ENCODE results near the gene ST7L.

Gene ST7L

GRCh38 chr1:112505400-112505785, 113.5 kb downstream of the ST7L start:
- Histone ChIP-seq H3K14ac (ENCODE audit: low read length) (no peak overlapping the region), H4K91ac (ENCODE audit: low read depth, low read length) (no peak overlapping the region), H2BK5ac (ENCODE audit: low read depth, low read length, poor library complexity) (no peak overlapping the region), H3K27ac (ENCODE audit: low read depth, low read length) (no peak overlapping the region), H2AFZ (ENCODE audit: insufficient read depth, low read length, poor library complexity) (no peak overlapping the region), H3K9me3 (ENCODE audit: insufficient read depth, low read depth, low read length) (peaks cover 3% of the 10 kb centered on the region), H4K12ac (ENCODE audit: low read depth, low read length) (no peak overlapping the region), H3K79me2 (ENCODE audit: control insufficient read depth, insufficient read depth, low read length, poor library complexity) (no peaks in the 10 kb centered on the region), H3K23ac (ENCODE audit: low read length) (no peak overlapping the region), H3K18ac (ENCODE audit: low read length) (no peak overlapping the region), H2BK120ac (ENCODE audit: insufficient read depth, low read length, poor library complexity) (no peak overlapping the region), H3K4me2 (ENCODE audit: low read length) (no peak overlapping the region), H3K36me3 (ENCODE audit: control insufficient read depth in 1 of 2, insufficient read depth in 2 of 2, low read length in 2 of 2) (no peaks in the 10 kb centered on the region), H2AK5ac (ENCODE audit: low read length) (no peak overlapping the region), H2BK12ac (ENCODE audit: low read length) (no peak overlapping the region), H3K27me3 (ENCODE audit: insufficient read depth, low read length) (peaks cover 49% of the 10 kb centered on the region), H3K9ac (ENCODE audit: low read length) (no peak overlapping the region), H4K8ac (ENCODE audit: low read depth, low read length) (no peak overlapping the region), H3K4me3 (ENCODE audit: low read depth, low read length) (no peak overlapping the region), H3K4ac (ENCODE audit: low read depth, low read length) (no peak overlapping the region), H3K4me1 (ENCODE audit: control insufficient read depth in 1 of 2, insufficient read depth in 2 of 2, low read length in 2 of 2) (peaks cover 6 to 23% of the 10 kb centered on the region in 2 experiments), H3K79me1 (ENCODE audit: low read length) (no peaks in the 10 kb centered on the region)
- no peak for DNase-seq
- WGBS (ENCODE audit: extremely low coverage, insufficient coverage, insufficient read length): no CpG with 5 or more reads among the region's 1 CpG

GRCh38 chr1:112504661-112505399, 114.1 kb downstream of the ST7L start:
- Histone ChIP-seq H3K4me3 (ENCODE audit: low read depth, low read length) (no peak overlapping the region), H2BK5ac (ENCODE audit: low read depth, low read length, poor library complexity) (no peak overlapping the region), H4K12ac (ENCODE audit: low read depth, low read length) (no peak overlapping the region), H3K4me1 (ENCODE audit: control insufficient read depth in 1 of 2, insufficient read depth in 2 of 2, low read length in 2 of 2) (peaks cover 6 to 22% of the 10 kb centered on the region in 2 experiments), H4K8ac (ENCODE audit: low read depth, low read length) (no peak overlapping the region), H2AFZ (ENCODE audit: insufficient read depth, low read length, poor library complexity) (no peak overlapping the region), H3K27ac (ENCODE audit: low read depth, low read length) (no peak overlapping the region), H2AK5ac (ENCODE audit: low read length) (no peak overlapping the region), H2BK120ac (ENCODE audit: insufficient read depth, low read length, poor library complexity) (no peak overlapping the region), H3K14ac (ENCODE audit: low read length) (no peak overlapping the region), H3K36me3 (ENCODE audit: control insufficient read depth in 1 of 2, insufficient read depth in 2 of 2, low read length in 2 of 2) (no peaks in the 10 kb centered on the region), H3K18ac (ENCODE audit: low read length) (no peak overlapping the region), H4K91ac (ENCODE audit: low read depth, low read length) (no peak overlapping the region), H3K4ac (ENCODE audit: low read depth, low read length) (no peak overlapping the region), H2BK12ac (ENCODE audit: low read length) (no peak overlapping the region), H3K79me1 (ENCODE audit: low read length) (no peaks in the 10 kb centered on the region), H3K79me2 (ENCODE audit: control insufficient read depth, insufficient read depth, low read length, poor library complexity) (no peaks in the 10 kb centered on the region), H3K27me3 (ENCODE audit: insufficient read depth, low read length) (peaks cover 44% of the 10 kb centered on the region), H3K4me2 (ENCODE audit: low read length) (no peak overlapping the region), H3K9ac (ENCODE audit: low read length) (no peak overlapping the region), H3K23ac (ENCODE audit: low read length) (no peak overlapping the region), H3K9me3 (ENCODE audit: insufficient read depth, low read depth, low read length) (peaks cover 3% of the 10 kb centered on the region)
- no peak for DNase-seq
- WGBS (ENCODE audit: extremely low coverage, insufficient coverage, insufficient read length): no CpG with 5 or more reads among the region's 6 CpGs

GRCh38 chr1:112504001-112504660, 114.8 kb downstream of the ST7L start:
- H3K4me3 ChIP-seq (ENCODE audit: low read depth, low read length): no peak overlapping the region
- no peak overlapping the region for H2AFZ ChIP-seq (ENCODE audit: insufficient read depth, low read length, poor library complexity)
- DNase-seq: no peak
- 100% methylated on average over 2 of the region's 11 CpGs for WGBS (ENCODE audit: extremely low coverage, insufficient coverage, insufficient read length)
- H2BK120ac ChIP-seq (ENCODE audit: insufficient read depth, low read length, poor library complexity): no peak overlapping the region
- H4K91ac ChIP-seq (ENCODE audit: low read depth, low read length): no peak overlapping the region
- no peak overlapping the region for H3K27ac ChIP-seq (ENCODE audit: low read depth, low read length)
- H2BK5ac ChIP-seq (ENCODE audit: low read depth, low read length, poor library complexity): no peak overlapping the region
- peaks cover 6 to 19% of the 10 kb centered on the region in 2 experiments for H3K4me1 ChIP-seq (ENCODE audit: control insufficient read depth in 1 of 2, insufficient read depth in 2 of 2, low read length in 2 of 2)
- peaks cover 3% of the 10 kb centered on the region for H3K9me3 ChIP-seq (ENCODE audit: insufficient read depth, low read depth, low read length)
- H3K14ac ChIP-seq (ENCODE audit: low read length): no peak overlapping the region
- H3K4me2 ChIP-seq (ENCODE audit: low read length): no peak overlapping the region
- H3K18ac ChIP-seq (ENCODE audit: low read length): no peak overlapping the region
- peaks cover 37% of the 10 kb centered on the region for H3K27me3 ChIP-seq (ENCODE audit: insufficient read depth, low read length)
- H2AK5ac ChIP-seq (ENCODE audit: low read length): no peak overlapping the region
- no peak overlapping the region for H2BK12ac ChIP-seq (ENCODE audit: low read length)
- no peak overlapping the region for H3K9ac ChIP-seq (ENCODE audit: low read length)
- H4K8ac ChIP-seq (ENCODE audit: low read depth, low read length): no peak overlapping the region
- no peaks in the 10 kb centered on the region for H3K36me3 ChIP-seq (ENCODE audit: control insufficient read depth in 1 of 2, insufficient read depth in 2 of 2, low read length in 2 of 2)
- no peak overlapping the region for H3K4ac ChIP-seq (ENCODE audit: low read depth, low read length)
- H3K23ac ChIP-seq (ENCODE audit: low read length): no peak overlapping the region
- no peak overlapping the region for H4K12ac ChIP-seq (ENCODE audit: low read depth, low read length)
- no peaks in the 10 kb centered on the region for H3K79me1 ChIP-seq (ENCODE audit: low read length)
- H3K79me2 ChIP-seq (ENCODE audit: control insufficient read depth, insufficient read depth, low read length, poor library complexity): no peaks in the 10 kb centered on the region

GRCh38 chr1:112502826-112503225, 116.1 kb downstream of the ST7L start:
- H3K23ac ChIP-seq (ENCODE audit: low read length): no peak overlapping the region
- H4K91ac ChIP-seq (ENCODE audit: low read depth, low read length): no peak overlapping the region
- no peak overlapping the region for H2BK120ac ChIP-seq (ENCODE audit: insufficient read depth, low read length, poor library complexity)
- no peak overlapping the region for H3K4me2 ChIP-seq (ENCODE audit: low read length)
- H3K9me3 ChIP-seq (ENCODE audit: insufficient read depth, low read depth, low read length): no peaks in the 10 kb centered on the region
- no peaks in the 10 kb centered on the region for H3K79me1 ChIP-seq (ENCODE audit: low read length)
- no peak overlapping the region for H3K27ac ChIP-seq (ENCODE audit: low read depth, low read length)
- no peak overlapping the region for H4K12ac ChIP-seq (ENCODE audit: low read depth, low read length)
- no peak overlapping the region for H3K4ac ChIP-seq (ENCODE audit: low read depth, low read length)
- H3K18ac ChIP-seq (ENCODE audit: low read length): no peak overlapping the region
- no peaks in the 10 kb centered on the region for H3K79me2 ChIP-seq (ENCODE audit: control insufficient read depth, insufficient read depth, low read length, poor library complexity)
- DNase-seq: no peak
- no peak overlapping the region for H3K4me3 ChIP-seq (ENCODE audit: low read depth, low read length)
- no peak overlapping the region for H4K8ac ChIP-seq (ENCODE audit: low read depth, low read length)
- no CpG with 5 or more reads among the region's 2 CpGs for WGBS (ENCODE audit: extremely low coverage, insufficient coverage, insufficient read length)
- H3K36me3 ChIP-seq (ENCODE audit: control insufficient read depth in 1 of 2, insufficient read depth in 2 of 2, low read length in 2 of 2): no peaks in the 10 kb centered on the region
- no peak overlapping the region for H2AK5ac ChIP-seq (ENCODE audit: low read length)
- no peak overlapping the region for H3K14ac ChIP-seq (ENCODE audit: low read length)
- no peak overlapping the region for H2BK12ac ChIP-seq (ENCODE audit: low read length)
- peaks cover 24% of the 10 kb centered on the region for H3K27me3 ChIP-seq (ENCODE audit: insufficient read depth, low read length)
- no peak overlapping the region for H2BK5ac ChIP-seq (ENCODE audit: low read depth, low read length, poor library complexity)
- H2AFZ ChIP-seq (ENCODE audit: insufficient read depth, low read length, poor library complexity): no peak overlapping the region
- no peak overlapping the region for H3K9ac ChIP-seq (ENCODE audit: low read length)
- peaks cover 3 to 7% of the 10 kb centered on the region in 2 experiments for H3K4me1 ChIP-seq (ENCODE audit: control insufficient read depth in 1 of 2, insufficient read depth in 2 of 2, low read length in 2 of 2)
